ENCODE results near the gene WDPCP. TPM values are rescaled to one million over a fixed set of nuclear protein-coding genes. Genes with fewer than 3 reads are reported as not detected.

Gene WDPCP
- total and polyA plus RNA-seq, 10 of the 15 experiments (the other 5 are each of a cell fraction or from before 2014, with no cell fraction given), result 2.1 to 7.9 (median 4.6) TPM

GRCh38 chr2:63614448-63614968 lies 26.2 kb upstream of the WDPCP start (continued):
- no peak for TF ChIP-seq CUX1 (IDR thresholded peaks at IDR 0.05; ENCODE audit: insufficient replicate concordance, low read depth, low read length)
- no peak for TF ChIP-seq SREBF1 (IDR thresholded peaks at IDR 0.05; ENCODE audit: low read length)
- TF ChIP-seq ZBED1 (IDR thresholded peaks at IDR 0.05; ENCODE audit: borderline replicate concordance), result no peak
- no peak for TF ChIP-seq PAX5 (IDR thresholded peaks at IDR 0.05; ENCODE audit: borderline replicate concordance, low read depth, low read length)
- TF ChIP-seq IKZF2 (IDR thresholded peaks at IDR 0.05), result no peak
- no peak for TF ChIP-seq CBFB (IDR thresholded peaks at IDR 0.05; ENCODE audit: low read depth)
- no peak for TF ChIP-seq EGR1 (IDR thresholded peaks at IDR 0.05; ENCODE audit: borderline replicate concordance in 1 of 2, low read depth in 2 of 2, low read length in 2 of 2)
- no peak for TF ChIP-seq CBX5 (IDR thresholded peaks at IDR 0.05; ENCODE audit: low read depth)
- no peak for TF ChIP-seq IRF5 (IDR thresholded peaks at IDR 0.05; ENCODE audit: borderline replicate concordance)
- no peak for TF ChIP-seq NR2C1 (IDR thresholded peaks at IDR 0.05)
- no peak for TF ChIP-seq FOXK2 (IDR thresholded peaks at IDR 0.05)
- no peak for TF ChIP-seq CREM (IDR thresholded peaks at IDR 0.05; ENCODE audit: low read depth)
- no peak for TF ChIP-seq BRCA1 (IDR thresholded peaks at IDR 0.05; ENCODE audit: low read depth, low read length)
